Panc1 (cell line): ENCODE results near the gene DSCAML1. TPM values are rescaled to one million over a fixed set of nuclear protein-coding genes. Genes with fewer than 3 reads are reported as not detected.

Experiments used
- ATAC-seq: fragments of 200-7000 bp; cut with Tn5 transposase; 2 replicates; pipeline ENCODE4 v1.9.1; 2020; ENCODE audit warnings: mild to moderate bottlenecking, moderate library complexity
- BruUV-seq: library from RNA; stranded (reverse); fragments of 400-500 nt; replicated peaks from 2 replicates; lab custom pipeline; 2021; lab: Mats Ljungman, UMichigan
- CTCF ChIA-PET: fragments of 300-600 bp; sonication (Branson Sonifier 250); formaldehyde crosslinking; loops from one replicate; lab custom pipeline; 2022; ENCODE audit warnings: antibody characterized with exemption; lab: Charles Lee
- POLR2A ChIA-PET: fragments of 300-600 bp; sonication (Branson Sonifier 250); formaldehyde crosslinking; loops from one replicate; lab custom pipeline; 2022; ENCODE audit warnings: antibody characterized with exemption; lab: Charles Lee
- DNase-seq: peaks from one replicate; pipeline ENCODE4 v3.0.0-alpha.2; 2010; ENCODE audit warnings: low read depth, low spot score
- H3K27ac ChIP-seq: 2 replicates; pipeline ENCODE4 v1.5.1; 2011; ENCODE audit warnings: mild to moderate bottlenecking, low read length, inconsistent platforms
- H3K27me3 ChIP-seq: fragments of 200-500 bp; sonication (Bioruptor generic); 2 replicates; pipeline ENCODE4 v1.6.0; 2014; ENCODE audit warnings: low read length, inconsistent platforms; ENCODE audit not compliant: control insufficient read depth, insufficient read depth
- H3K36me3 ChIP-seq: fragments of 200-500 bp; sonication (Bioruptor generic); 2 replicates; pipeline ENCODE4 v1.5.1; 2014; ENCODE audit warnings: inconsistent platforms, mild to moderate bottlenecking, low read length, moderate library complexity; ENCODE audit not compliant: control insufficient read depth, insufficient read depth
- H3K4me1 ChIP-seq: 2 replicates; pipeline ENCODE4 v1.5.1; 2011; ENCODE audit warnings: inconsistent platforms, mild to moderate bottlenecking, low read length, moderate library complexity; ENCODE audit not compliant: control insufficient read depth, insufficient read depth
- H3K4me3 ChIP-seq, 2 experiments: 2 replicates each; pipeline ENCODE4 v1.5.1; 2011 to 2012; ENCODE audit warnings: low read depth in 2 of 2, low read length in 2 of 2, mild to moderate bottlenecking in 2 of 2, inconsistent platforms in 1 of 2, moderate library complexity in 1 of 2
- H3K9me3 ChIP-seq: fragments of 200-500 bp; sonication (Bioruptor generic); 2 replicates; pipeline ENCODE4 v1.5.1; 2014; ENCODE audit warnings: low read depth, mild to moderate bottlenecking, inconsistent platforms, low read length, moderate library complexity; ENCODE audit not compliant: control insufficient read depth, insufficient read depth
- CTCF ChIP-seq: fragments of 450-650 bp; IDR thresholded peaks from 2 replicates; pipeline ENCODE4 v1.5.1; 2017; ENCODE audit warnings: mild to moderate bottlenecking
- POLR2AphosphoS5 ChIP-seq: IDR thresholded peaks from 2 replicates; pipeline ENCODE4 v1.6.1; 2012; ENCODE audit warnings: mild to moderate bottlenecking, low read depth, low read length, moderate library complexity
- REST ChIP-seq, 2 experiments: IDR thresholded peaks; 2 replicates each; pipeline ENCODE4 v1.6.1; 2011 to 2012; ENCODE audit warnings: low read depth in 2 of 2, control low read depth in 1 of 2, low read length in 1 of 2, mild to moderate bottlenecking in 1 of 2, moderate library complexity in 1 of 2; ENCODE audit not compliant: insufficient read depth in 1 of 2
- SIN3A ChIP-seq: IDR thresholded peaks from 2 replicates; pipeline ENCODE4 v1.6.1; 2012; ENCODE audit warnings: low read depth, mild to moderate bottlenecking, low read length, moderate library complexity, borderline replicate concordance; ENCODE audit not compliant: insufficient read depth
- TCF7L2 ChIP-seq: IDR thresholded peaks from 2 replicates; pipeline ENCODE4 v1.6.1; 2011; ENCODE audit warnings: mild to moderate bottlenecking, low read depth, low read length, inconsistent platforms
- in situ Hi-C: cut with HindIII; loops from 2 replicates; pipeline ENCODE4 v1.10.0; 2016; ENCODE audit warnings: low sequenced_read_pairs, low pct_unique_long_range_greater_than_20kb
- intact Hi-C: fragments of 100-400 bp; cut with micrococcal nuclease; formaldehyde crosslinking; loops from one replicate; pipeline ENCODE4 v1.10.0; 2022; ENCODE audit not compliant: unreplicated experiment
- total RNA-seq: library from RNA; stranded (reverse); gene quantifications from one replicate; pipeline ENCODE4 v1.2.1, GENCODE V29; 2021; ENCODE audit not compliant: unreplicated experiment

The DSCAML1 gene
- total RNA-seq, 1 experiment from 2014 or later = 1.6 TPM

GRCh38 chr11:117443266-117444186 lies 353.5 kb downstream of the DSCAML1 start:
- ChIA-PET POLR2A (no interaction called here), CTCF (interaction anchor here (0.6 to 1.4 kb wide), 5 partner anchors 364 to 505 kb away, joined by 3 to 4 read pairs (median 3); no protein-coding TSS in a partner anchor)
- Histone ChIP-seq H3K36me3 (no peaks in the 10 kb centered on the region), H3K4me1 (no peaks in the 10 kb centered on the region), H3K27me3 (peaks cover 11% of the 10 kb centered on the region), H3K27ac (no peak overlapping the region), H3K9me3 (no peaks in the 10 kb centered on the region), H3K4me3 (no peak overlapping the region)
- BruUV-seq = no TSS peak
- ATAC-seq = peak; percentile 91
- intact Hi-C loops (loop anchor here (5.0 kb wide), 1 partner anchor 364 kb away; no protein-coding TSS in a partner anchor), in situ Hi-C loops (loop anchor here (5.0 to 25.0 kb wide), 2 partner anchors 106 to 369 kb away; partner anchors contain the start of gene FXYD2)
- DNase-seq = no peak
- TF ChIP-seq REST (IDR thresholded peaks at IDR 0.05; ENCODE audit: insufficient read depth in 1 of 2, low read depth in 2 of 2, low read length in 1 of 2) (no peak), CTCF (peak; percentile 83)

GRCh38 chr11:117442869-117443239 lies 354.2 kb downstream of the DSCAML1 start:
- ATAC-seq (no peak; the same call in 1 of the 2 replicates), DNase-seq (no peak)
- peaks cover 11% of the 10 kb centered on the region for H3K27me3 ChIP-seq
- no peak overlapping the region for H3K27ac ChIP-seq
- CTCF ChIA-PET = interaction anchor here (0.6 to 1.4 kb wide), 4 partner anchors 365 to 505 kb away, joined by 3 to 4 read pairs (median 4); no protein-coding TSS in a partner anchor
- no peaks in the 10 kb centered on the region for H3K9me3 ChIP-seq
- TF ChIP-seq CTCF (no peak), POLR2AphosphoS5 (no peak), SIN3A (no peak), TCF7L2 (no peak), REST (IDR thresholded peaks at IDR 0.05; ENCODE audit: insufficient read depth in 1 of 2, low read depth in 2 of 2, low read length in 1 of 2) (no peak)
- H3K4me3 ChIP-seq = no peak overlapping the region
- no TSS peak for BruUV-seq
- H3K36me3 ChIP-seq = no peaks in the 10 kb centered on the region
- no peaks in the 10 kb centered on the region for H3K4me1 ChIP-seq
- intact Hi-C loops (loop anchor here (5.0 kb wide), 1 partner anchor 364 kb away; no protein-coding TSS in a partner anchor), in situ Hi-C loops (loop anchor here (5.0 to 25.0 kb wide), 2 partner anchors 106 to 369 kb away; partner anchors contain the start of gene FXYD2)
- POLR2A ChIA-PET = no interaction called here
